ENCODE measurements around the gene CHST13.

- TF ChIP-seq POLR2AphosphoS5 (IDR thresholded peaks at IDR 0.05), result no peak
- TF ChIP-seq CTCF (IDR thresholded peaks at IDR 0.05), result no peak
These were observed 30.9 kb upstream of the CHST13 start for GRCh38 chr3:126493051-126493450.

All from sigmoid colon (tissue), 4 donors.